ENCODE results near the gene MED9.

GRCh38 chr17:17460038-17460437 lies 16.8 kb upstream of the MED9 start:
- TF ChIP-seq POLR2A (IDR thresholded peaks at IDR 0.05), result no peak
- TF ChIP-seq, protein P1, sequence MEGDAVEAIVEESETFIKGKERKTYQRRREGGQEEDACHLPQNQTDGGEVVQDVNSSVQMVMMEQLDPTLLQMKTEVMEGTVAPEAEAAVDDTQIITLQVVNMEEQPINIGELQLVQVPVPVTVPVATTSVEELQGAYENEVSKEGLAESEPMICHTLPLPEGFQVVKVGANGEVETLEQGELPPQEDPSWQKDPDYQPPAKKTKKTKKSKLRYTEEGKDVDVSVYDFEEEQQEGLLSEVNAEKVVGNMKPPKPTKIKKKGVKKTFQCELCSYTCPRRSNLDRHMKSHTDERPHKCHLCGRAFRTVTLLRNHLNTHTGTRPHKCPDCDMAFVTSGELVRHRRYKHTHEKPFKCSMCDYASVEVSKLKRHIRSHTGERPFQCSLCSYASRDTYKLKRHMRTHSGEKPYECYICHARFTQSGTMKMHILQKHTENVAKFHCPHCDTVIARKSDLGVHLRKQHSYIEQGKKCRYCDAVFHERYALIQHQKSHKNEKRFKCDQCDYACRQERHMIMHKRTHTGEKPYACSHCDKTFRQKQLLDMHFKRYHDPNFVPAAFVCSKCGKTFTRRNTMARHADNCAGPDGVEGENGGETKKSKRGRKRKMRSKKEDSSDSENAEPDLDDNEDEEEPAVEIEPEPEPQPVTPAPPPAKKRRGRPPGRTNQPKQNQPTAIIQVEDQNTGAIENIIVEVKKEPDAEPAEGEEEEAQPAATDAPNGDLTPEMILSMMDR (IDR thresholded peaks at IDR 0.05), result no peak

Data from esophagus squamous epithelium (tissue), 4 donors.